Measurements from ENCODE around the gene DDX17. TPM values are rescaled to one million over a fixed set of nuclear protein-coding genes. Genes with fewer than 3 reads are reported as not detected.

DDX17 gene
- total and polyA plus RNA-seq, 4 donors = 141 to 1,771 (median 262) TPM

DNA sequence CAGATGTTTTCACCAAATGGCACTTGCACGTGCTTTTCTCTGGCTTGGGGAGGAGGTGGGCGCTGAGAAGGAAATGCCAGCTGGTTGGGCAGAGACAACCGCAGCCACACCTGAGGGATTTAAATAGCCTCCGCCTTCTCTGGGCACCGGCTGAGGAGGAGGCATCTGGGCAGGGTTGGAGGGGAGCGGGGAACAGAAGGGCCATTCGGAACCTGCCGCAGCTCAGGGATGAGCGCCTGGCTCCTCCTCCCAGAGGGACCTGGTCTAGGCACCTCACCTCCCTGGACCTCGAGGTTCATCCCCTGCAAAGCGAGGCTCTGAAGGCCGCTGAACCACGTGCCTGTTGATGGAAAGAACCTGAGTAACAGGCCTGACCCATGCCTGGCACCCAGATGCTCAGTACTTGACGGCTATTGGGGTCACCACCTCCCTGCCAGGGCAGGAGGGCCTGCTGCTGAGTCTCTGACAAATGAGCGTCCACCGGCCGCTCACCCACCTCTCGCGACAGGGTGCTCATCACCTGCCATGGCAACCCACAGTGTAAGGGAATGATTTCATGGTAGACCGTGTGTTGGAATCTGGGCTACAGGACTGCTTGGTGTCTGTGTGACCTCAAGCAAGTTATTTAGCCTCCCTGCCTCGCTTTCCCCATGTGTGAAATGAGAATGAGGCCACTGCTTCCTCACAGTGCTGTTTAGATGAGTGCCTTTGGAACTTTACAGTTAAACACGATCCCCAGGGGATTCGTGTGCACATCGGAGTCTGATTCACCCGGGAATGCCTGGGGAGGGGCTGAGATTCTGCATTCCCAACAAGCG, 40.2 kb downstream of the DDX17 start:
- H3K27ac ChIP-seq (ENCODE audit: low read depth in 1 of 2, low read length in 1 of 2) = no peak overlapping the region
- H3K4me1 ChIP-seq (ENCODE audit: control insufficient read depth in 5 of 5, insufficient read depth in 5 of 5, low read length in 5 of 5) = peaks cover 0 to 23% (median 11%) of the 10 kb centered on the region in 5 donors
- no peaks in the 10 kb centered on the region for H3K36me3 ChIP-seq (ENCODE audit: control insufficient read depth in 4 of 4, insufficient read depth in 4 of 4, low read length in 4 of 4)
- H3K9ac ChIP-seq (ENCODE audit: insufficient read depth in 1 of 2, low read length in 2 of 2) = no peak overlapping the region
- DNase-seq (peak in 1 of 3 donors; percentile 12), ATAC-seq (ENCODE audit: insufficient read depth, low FRiP score) (no peak)
- H3K27me3 ChIP-seq (ENCODE audit: control insufficient read depth in 3 of 3, insufficient read depth in 3 of 3, low read length in 2 of 3) = peaks cover 0 to 14% (median 11%) of the 10 kb centered on the region in 3 donors
- no peaks in the 10 kb centered on the region for H3K9me3 ChIP-seq (ENCODE audit: control insufficient read depth in 4 of 4, insufficient read depth in 3 of 4, low read length in 3 of 4)
- H3K4me3 ChIP-seq = no peak overlapping the region
- TF ChIP-seq, protein P1, sequence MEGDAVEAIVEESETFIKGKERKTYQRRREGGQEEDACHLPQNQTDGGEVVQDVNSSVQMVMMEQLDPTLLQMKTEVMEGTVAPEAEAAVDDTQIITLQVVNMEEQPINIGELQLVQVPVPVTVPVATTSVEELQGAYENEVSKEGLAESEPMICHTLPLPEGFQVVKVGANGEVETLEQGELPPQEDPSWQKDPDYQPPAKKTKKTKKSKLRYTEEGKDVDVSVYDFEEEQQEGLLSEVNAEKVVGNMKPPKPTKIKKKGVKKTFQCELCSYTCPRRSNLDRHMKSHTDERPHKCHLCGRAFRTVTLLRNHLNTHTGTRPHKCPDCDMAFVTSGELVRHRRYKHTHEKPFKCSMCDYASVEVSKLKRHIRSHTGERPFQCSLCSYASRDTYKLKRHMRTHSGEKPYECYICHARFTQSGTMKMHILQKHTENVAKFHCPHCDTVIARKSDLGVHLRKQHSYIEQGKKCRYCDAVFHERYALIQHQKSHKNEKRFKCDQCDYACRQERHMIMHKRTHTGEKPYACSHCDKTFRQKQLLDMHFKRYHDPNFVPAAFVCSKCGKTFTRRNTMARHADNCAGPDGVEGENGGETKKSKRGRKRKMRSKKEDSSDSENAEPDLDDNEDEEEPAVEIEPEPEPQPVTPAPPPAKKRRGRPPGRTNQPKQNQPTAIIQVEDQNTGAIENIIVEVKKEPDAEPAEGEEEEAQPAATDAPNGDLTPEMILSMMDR (IDR thresholded peaks at IDR 0.05; ENCODE audit: control extremely low read depth, extremely low read depth) = no peak
- 76 to 80% methylated on average over 26 of the region's 26 CpGs for WGBS, 2 donors

DNA sequence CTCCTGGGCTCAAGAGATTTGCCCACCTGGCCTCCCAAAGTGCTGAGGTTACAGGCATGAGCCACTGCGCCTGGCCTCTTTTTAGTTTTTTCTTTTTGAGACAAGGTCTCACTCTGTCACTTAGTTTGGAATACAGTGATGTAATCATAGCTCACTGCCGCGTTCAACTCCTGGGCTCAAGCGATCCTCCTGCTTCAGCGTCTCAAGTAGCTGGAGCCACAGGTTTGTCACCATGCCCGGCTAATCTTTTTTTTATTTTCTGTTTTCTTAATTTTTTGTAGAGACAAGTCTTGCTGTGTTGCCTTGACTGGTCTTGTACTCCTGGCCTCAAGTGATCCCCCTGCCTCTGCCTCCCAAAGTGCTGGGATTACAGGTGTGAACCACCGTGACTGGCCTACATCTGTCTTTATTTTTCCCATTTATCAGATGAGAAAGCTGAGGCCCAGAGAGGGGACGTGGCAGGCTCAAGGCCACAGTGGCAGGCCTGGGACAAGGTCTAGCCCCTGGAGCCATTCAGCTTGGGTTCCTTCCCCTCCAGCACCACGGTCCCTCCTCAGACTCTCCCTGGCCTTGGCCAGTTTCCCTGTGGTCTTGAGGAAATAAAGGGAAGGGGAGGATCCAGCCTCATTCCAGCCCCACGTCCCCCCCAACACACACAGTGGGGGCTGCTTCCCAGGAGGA, 41.0 kb downstream of the DDX17 start:
- Histone ChIP-seq H3K4me3 (no peak overlapping the region), H3K4me1 (ENCODE audit: control insufficient read depth in 5 of 5, insufficient read depth in 5 of 5, low read length in 5 of 5) (peaks cover 0 to 23% (median 11%) of the 10 kb centered on the region in 5 donors), H3K27me3 (ENCODE audit: control insufficient read depth in 3 of 3, insufficient read depth in 3 of 3, low read length in 2 of 3) (peaks cover 0 to 21% (median 19%) of the 10 kb centered on the region in 3 donors), H3K27ac (ENCODE audit: low read depth in 1 of 2, low read length in 1 of 2) (no peak overlapping the region), H3K9ac (ENCODE audit: insufficient read depth in 1 of 2, low read length in 2 of 2) (no peak overlapping the region), H3K36me3 (ENCODE audit: control insufficient read depth in 4 of 4, insufficient read depth in 4 of 4, low read length in 4 of 4) (no peaks in the 10 kb centered on the region), H3K9me3 (ENCODE audit: control insufficient read depth in 4 of 4, insufficient read depth in 3 of 4, low read length in 3 of 4) (no peaks in the 10 kb centered on the region)
- no peak for ATAC-seq (ENCODE audit: insufficient read depth, low FRiP score)
- WGBS, 2 donors = 69 to 81% methylated on average over 10 of the region's 10 CpGs
- TF ChIP-seq, protein P1 (IDR thresholded peaks at IDR 0.05; ENCODE audit: control extremely low read depth, extremely low read depth) = no peak
- peak in 1 of 3 donors; percentile 49 for DNase-seq

DNA sequence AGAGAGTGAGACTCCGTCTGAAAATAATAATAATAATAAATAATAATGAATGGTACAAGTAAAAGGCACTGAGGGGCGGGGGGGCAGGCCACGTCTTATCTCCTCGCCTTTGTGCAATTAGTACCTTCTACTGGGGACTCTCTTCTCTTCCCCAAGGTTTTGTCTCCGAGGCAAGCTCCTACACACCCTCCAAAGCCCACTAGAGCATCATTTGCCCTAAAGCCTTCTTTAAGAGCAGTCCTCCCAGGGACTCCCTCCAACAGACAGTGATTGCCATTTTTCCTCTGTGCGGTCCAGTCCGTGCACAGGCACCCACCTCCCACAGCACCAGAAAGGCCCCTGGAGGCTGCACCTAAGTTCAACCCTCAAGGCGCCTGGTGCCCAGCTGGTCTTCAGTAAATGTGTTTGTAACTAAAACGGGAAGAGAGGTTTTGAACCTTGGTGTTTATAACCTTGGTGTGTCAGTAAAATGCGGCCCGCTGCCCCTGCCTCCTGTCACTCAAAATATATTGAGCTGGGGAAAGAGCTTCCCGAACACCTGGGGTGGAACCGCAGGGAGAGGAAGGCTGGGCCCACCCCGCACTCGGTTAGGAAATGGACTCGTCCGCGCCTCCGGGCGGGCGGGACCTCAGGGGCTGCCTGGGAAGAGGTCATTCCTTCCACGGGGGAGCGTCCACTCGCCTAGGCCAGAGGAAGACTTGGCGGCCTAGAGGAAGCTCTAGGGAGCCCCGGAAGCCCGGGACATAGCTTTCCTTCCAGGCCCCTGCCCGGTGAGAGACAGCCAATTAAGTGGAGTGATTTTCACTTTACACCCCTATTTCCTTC, 42.9 kb downstream of the DDX17 start:
- no peaks in the 10 kb centered on the region for H3K36me3 ChIP-seq (ENCODE audit: control insufficient read depth in 4 of 4, insufficient read depth in 4 of 4, low read length in 4 of 4)
- H3K4me3 ChIP-seq = no peak overlapping the region
- no peak overlapping the region for H3K27ac ChIP-seq (ENCODE audit: low read depth in 1 of 2, low read length in 1 of 2)
- ATAC-seq (ENCODE audit: insufficient read depth, low FRiP score) (no peak), DNase-seq (peak in 2 of 3 donors; percentile 42 to 57)
- no peaks in the 10 kb centered on the region for H3K9me3 ChIP-seq (ENCODE audit: control insufficient read depth in 4 of 4, insufficient read depth in 3 of 4, low read length in 3 of 4)
- peaks cover 0 to 20% (median 10%) of the 10 kb centered on the region in 5 donors for H3K4me1 ChIP-seq (ENCODE audit: control insufficient read depth in 5 of 5, insufficient read depth in 5 of 5, low read length in 5 of 5)
- peaks cover 0 to 37% (median 34%) of the 10 kb centered on the region in 3 donors for H3K27me3 ChIP-seq (ENCODE audit: control insufficient read depth in 3 of 3, insufficient read depth in 3 of 3, low read length in 2 of 3)
- no peak overlapping the region for H3K9ac ChIP-seq (ENCODE audit: insufficient read depth in 1 of 2, low read length in 2 of 2)
- TF ChIP-seq, protein P1 (IDR thresholded peaks at IDR 0.05; ENCODE audit: control extremely low read depth, extremely low read depth) = no peak
- 26 to 34% methylated on average over 26 to 28 of the region's 28 CpGs for WGBS, 2 donors

All from lung (tissue), 12 donors.